C4-2B (cell line): ENCODE measurements around the gene NXPH2.

Source experiments
- H3K27ac ChIP-seq: fragments of 450-650 bp; 2 replicates; pipeline ENCODE4 v1.5.1; 2017
- ZFX ChIP-seq: fragments of 450-650 bp; IDR thresholded peaks from 2 replicates; pipeline ENCODE4 v1.6.1; 2017
- TF ChIP-seq, protein P1 (sequence below): fragments of 450-650 bp; conservative IDR thresholded peaks from 2 replicates; pipeline ENCODE4 v1.5.1; 2017; ENCODE audit warnings: mild to moderate bottlenecking

NXPH2 gene

DNA sequence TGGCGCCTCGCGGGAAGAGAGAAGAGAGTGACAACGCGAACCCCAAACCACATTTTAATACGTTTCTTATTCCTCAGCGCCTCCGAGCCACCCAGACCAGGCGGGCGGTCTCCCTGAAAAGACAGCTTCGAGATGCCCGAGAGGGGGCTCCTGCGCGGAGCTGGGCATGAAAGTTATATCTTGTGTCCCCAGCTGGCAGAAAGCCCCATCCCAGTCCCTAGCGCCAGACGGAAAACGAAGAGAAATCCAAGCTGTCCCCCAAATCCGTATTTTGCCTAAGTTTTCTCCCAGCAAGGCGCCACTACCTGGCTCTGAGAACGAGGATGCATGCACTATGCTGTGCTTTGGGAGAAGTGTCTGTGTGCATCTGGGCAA lies 797 bp downstream of the NXPH2 start:
- TF ChIP-seq, protein P1, sequence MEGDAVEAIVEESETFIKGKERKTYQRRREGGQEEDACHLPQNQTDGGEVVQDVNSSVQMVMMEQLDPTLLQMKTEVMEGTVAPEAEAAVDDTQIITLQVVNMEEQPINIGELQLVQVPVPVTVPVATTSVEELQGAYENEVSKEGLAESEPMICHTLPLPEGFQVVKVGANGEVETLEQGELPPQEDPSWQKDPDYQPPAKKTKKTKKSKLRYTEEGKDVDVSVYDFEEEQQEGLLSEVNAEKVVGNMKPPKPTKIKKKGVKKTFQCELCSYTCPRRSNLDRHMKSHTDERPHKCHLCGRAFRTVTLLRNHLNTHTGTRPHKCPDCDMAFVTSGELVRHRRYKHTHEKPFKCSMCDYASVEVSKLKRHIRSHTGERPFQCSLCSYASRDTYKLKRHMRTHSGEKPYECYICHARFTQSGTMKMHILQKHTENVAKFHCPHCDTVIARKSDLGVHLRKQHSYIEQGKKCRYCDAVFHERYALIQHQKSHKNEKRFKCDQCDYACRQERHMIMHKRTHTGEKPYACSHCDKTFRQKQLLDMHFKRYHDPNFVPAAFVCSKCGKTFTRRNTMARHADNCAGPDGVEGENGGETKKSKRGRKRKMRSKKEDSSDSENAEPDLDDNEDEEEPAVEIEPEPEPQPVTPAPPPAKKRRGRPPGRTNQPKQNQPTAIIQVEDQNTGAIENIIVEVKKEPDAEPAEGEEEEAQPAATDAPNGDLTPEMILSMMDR: no peak
- no peak for TF ChIP-seq ZFX
- no peak overlapping the region for H3K27ac ChIP-seq

DNA sequence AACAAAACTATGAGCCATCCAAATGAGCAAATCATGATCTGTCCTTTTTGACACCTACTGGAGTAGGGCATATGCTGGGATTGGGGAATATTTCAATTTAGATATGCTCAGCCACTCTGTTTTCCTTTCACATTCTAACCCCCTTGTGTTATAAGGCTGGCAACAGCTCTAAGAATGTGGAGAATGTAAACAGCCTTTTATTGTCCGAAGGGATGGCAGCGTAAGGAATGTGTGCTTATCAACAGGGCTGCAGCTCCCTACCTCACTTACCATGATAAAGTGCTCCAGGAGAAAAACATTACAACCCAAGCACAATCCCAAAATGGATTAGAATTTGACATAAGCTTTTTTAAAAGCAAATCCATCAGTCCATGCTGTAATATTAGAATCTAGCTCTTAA lies 2.2 kb downstream of the NXPH2 start:
- TF ChIP-seq, protein P1: no peak
- no peak for TF ChIP-seq ZFX
- H3K27ac ChIP-seq: no peak overlapping the region

DNA sequence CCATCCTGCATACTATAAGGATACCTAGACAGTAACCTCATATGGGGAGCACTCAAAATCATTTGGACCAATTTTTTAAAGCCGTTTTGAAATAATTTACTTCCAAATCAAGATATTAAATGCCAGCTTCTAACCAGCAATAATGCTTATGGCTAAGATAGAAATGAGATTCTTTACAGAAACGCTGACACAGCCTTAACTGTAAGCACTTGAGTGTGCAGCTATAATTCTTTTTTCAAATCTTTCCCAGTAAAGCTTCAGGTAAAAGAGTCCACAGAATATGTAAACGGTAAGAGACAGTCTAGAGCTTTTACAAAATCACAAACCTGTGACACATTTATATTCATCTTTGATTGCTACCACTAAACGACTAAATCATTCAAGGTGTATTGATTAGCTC lies 4.5 kb downstream of the NXPH2 start:
- TF ChIP-seq, protein P1: no peak
- no peak for TF ChIP-seq ZFX
- no peak overlapping the region for H3K27ac ChIP-seq

DNA sequence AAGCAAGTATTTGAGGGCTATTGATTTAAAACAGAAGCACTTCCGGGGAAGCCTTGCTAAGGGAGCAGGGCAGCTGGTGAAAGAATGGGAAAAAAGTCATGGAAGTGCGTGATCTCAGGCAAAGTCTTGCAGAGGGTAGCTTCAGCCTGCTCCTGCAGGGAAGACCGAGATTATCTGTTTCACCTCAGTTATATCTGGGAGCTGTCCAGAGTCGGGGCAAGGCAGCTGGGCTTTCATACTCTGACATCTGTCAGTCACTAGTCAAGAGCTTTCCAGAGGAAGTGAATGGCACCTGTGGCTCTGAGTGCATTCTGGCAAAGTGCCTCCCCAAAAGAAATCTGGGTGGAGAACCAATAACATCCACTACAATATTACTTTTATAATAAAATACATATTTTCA lies 8.7 kb downstream of the NXPH2 start:
- TF ChIP-seq, protein P1: no peak
- no peak for TF ChIP-seq ZFX
- no peak overlapping the region for H3K27ac ChIP-seq

DNA sequence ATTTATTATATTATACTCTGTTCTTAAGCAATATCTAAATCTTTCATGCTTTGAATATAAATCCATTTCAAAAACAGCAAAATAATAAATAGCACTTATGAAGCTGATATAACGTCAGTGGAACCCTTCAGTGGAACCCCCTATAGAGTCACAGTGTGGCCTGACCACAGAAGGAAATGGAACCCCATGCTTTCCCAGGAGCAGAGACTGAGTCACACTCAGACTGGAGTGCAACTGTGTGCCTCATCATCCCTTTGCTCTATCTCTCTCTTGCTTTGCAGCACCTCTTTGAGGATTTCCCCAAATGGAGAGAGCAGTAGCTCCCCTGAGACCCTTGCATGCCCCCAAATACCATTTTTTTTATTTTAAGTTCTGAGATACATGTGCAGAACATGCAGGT lies 13.1 kb downstream of the NXPH2 start:
- H3K27ac ChIP-seq: no peak overlapping the region
- TF ChIP-seq, protein P1: no peak
- no peak for TF ChIP-seq ZFX

DNA sequence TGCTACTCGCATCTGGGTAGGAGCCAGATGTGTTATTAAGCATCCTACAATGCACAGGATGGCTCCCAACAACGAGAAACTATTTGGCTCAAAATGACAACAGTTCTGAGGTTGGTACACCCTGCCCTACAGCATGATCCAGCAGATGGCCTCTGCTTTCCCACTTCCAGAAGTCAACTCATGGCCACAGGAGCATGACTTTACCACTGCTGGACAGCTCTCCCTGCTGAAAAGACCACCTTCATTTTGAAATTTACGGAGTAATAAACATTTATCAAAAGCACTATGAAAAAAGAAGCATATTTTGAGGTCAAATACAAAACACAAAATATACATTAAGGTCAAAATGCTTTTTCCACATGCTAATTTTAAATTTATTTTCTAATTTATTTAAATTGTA lies 13.7 kb downstream of the NXPH2 start:
- no peak for TF ChIP-seq ZFX
- TF ChIP-seq, protein P1: no peak
- H3K27ac ChIP-seq: no peak overlapping the region

DNA sequence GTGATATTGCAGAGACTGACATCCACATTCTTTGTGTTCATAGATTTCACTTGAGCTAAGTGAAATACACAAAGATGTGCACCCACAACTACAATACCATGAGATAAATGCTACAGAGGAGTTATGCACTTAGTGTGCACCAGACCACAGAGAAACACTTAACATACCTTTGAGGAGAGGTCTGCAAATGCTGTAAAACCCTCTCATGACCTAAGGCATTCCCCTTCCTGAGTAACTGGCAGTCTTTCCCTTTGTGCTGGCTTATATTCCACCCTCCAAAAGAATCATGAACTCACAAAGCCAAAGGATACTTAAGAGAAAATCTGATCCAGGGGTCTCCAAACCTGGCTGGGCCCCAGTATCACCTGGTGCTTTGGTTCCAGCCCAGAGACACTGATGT lies 16.2 kb downstream of the NXPH2 start:
- no peak overlapping the region for H3K27ac ChIP-seq

More for the DNA sequence above, 16.2 kb downstream of the NXPH2 start:
- TF ChIP-seq, protein P1: no peak
- no peak for TF ChIP-seq ZFX
